CD4-positive, alpha-beta T cell treated with Interleukin-4 for 4 hours (primary cell): ENCODE measurements around the gene MRPL54.
"Not testable (repeated sequence)": the region's sequence is repeated elsewhere in the genome, so short reads cannot be mapped to it uniquely, and the experiment has no call there.

Source experiments
- DNase-seq: peaks from one replicate; pipeline ENCODE4 v3.0.0-alpha.2; 2020

Gene MRPL54

DNA sequence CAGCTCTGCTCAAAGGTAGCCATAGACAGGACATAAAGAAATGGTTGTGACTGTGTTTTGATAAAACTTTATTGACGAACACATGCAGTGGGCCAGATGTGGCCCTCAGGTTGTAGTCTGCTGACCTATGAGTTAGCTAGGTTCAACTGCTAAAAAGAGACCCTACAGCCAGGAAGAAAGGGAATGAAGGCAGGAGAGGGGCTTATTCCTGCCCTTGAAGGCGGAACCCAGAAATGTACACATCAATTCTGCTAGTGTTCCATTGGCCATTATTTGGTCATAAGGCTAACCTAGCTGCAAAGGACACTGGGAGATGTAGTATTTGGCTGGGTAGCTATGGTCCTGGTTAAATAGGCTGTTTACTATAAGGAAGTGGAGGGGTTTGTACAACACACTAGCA, 19.0 kb upstream of the MRPL54 start:
- DNase-seq: no peak

- DNase-seq: no peak
These were observed 17.0 kb upstream of the MRPL54 start for GRCh38 chr19:3745363-3746045.

DNA sequence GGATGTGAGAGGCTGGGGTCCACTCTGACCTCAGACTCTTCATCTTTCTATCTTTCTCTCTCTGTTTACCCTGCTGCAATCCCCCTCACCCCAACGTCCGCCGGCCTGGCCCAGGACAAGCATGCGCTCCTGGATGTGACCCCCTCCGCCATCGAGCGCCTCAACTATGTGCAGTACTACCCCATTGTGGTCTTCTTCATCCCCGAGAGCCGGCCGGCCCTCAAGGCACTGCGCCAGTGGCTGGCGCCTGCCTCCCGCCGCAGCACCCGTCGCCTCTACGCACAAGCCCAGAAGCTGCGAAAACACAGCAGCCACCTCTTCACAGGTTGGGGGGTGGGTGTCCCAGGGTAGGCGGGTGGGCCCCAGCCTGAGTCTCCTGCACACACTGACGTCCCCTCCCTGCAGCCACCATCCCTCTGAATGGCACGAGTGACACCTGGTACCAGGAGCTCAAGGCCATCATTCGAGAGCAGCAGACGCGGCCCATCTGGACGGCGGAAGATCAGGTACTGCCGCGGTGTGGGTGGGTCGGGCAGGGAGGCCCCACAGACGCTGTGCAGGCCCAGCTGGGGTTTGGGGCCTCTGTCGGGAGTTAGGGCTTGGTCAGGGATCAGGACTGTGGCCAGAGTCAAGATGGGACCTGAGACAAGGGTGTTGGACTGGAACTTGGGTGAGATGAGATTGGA, 16.0 kb upstream of the MRPL54 start:
- no peak for DNase-seq

- no peak for DNase-seq
These were observed 13.5 kb upstream of the MRPL54 start for GRCh38 chr19:3748965-3749364.

DNA sequence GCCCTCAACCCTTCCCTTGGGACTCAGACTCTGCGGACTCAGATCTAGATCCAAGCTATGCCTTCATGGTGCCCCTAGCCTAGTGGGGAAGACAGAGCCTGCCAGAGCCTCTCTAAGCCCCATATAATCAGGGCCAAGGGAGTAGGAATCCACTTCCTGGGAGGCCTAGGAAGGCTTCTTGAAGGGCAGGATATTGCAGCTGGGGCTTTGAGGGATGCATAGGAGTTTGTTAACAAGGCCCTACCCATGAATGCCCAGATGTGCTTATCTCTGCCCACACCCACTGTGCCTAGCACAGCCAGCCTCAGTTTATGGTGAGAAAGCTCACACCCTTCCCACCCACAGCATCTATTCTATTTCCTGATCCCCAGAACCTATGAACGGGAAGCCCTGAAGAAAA, 12.3 kb upstream of the MRPL54 start:
- no peak for DNase-seq

- no peak for DNase-seq
These were observed 11.2 kb upstream of the MRPL54 start for GRCh38 chr19:3751236-3751635.

GRCh38 chr19:3752492-3752891, 10.0 kb upstream of the MRPL54 start:
- no peak for DNase-seq

GRCh38 chr19:3753631-3754410, 8.7 kb upstream of the MRPL54 start:
- DNase-seq: no peak

DNA sequence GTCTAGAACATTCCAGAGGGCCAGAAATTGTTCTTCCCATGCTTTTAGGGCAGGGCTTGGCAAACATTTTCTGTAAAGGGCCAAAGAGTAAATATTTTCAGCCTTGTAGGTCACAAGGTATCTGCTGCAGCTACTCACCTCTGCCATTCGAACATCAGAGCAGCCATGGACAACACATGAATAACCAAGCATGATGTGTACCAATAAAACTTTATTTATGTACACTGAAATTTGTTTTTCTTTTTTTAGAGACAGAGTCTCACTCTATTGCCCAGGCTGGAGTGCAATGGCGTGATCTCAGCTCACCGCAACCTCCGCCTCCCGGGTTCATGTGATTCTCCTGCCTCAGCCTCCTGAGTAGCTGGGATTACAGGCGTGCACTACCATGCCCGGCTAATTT, 4.8 kb upstream of the MRPL54 start:
- DNase-seq: not testable (repeated sequence)

DNA sequence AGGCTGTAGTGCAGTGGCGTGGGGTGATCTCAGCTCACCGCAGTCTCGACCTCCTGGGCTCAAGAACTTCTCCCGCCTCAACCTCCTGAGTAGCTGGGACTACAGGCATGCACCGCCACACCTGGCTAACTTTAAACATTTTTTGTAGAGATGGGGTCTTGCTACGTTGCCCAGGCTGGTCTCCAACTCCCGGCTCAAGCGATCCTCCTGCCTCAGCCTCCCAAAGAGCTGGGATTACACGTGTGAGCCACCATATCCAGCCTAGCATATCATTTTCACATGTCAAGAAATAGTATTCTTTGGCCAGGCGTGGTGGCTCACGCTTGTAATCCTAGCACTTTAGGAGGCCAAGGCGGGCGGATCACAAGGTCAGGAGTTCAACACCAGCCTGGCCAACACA, 4.2 kb upstream of the MRPL54 start:
- DNase-seq: not testable (repeated sequence)

DNA sequence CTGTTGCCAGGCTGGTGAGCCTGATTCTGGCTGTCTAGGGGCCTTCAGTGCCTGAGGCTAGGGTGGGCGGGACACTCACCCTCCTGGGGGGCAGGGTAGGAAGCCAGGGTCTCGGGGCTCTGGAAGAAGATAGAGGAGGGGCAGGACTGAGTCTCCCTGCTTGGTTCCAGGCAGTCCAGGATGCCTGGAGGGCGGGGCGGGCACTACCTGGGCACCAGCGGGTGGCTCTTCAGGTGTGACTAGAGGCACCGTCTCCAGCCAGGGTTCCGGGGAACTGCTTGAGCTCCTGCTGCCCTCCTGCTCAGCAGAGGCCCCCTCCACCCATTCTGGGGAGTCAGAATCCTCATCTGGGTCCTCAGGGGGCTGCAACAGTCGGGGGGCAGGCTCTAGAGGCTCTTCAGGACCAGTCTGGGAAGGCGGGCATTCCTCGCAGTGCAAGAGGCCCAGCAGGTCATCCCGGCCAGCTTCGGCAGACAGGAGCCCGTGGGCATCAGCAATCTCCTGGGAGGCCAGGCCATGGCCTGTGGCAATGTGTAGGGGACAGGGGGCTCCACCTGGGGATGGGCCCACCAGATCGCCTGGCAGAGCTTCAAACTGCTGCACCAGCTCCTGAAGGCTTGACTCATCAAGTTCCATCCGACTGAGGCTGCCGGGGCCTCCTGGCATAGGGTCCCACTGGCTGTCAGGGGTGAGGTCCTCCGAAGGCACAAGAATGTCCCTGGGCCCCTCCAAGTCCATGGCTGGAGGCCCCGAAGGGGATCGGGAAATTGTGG, 2.8 kb upstream of the MRPL54 start:
- DNase-seq: no peak

GRCh38 chr19:3760871-3761361, 1.6 kb upstream of the MRPL54 start:
- peak; percentile 41 for DNase-seq

DNA sequence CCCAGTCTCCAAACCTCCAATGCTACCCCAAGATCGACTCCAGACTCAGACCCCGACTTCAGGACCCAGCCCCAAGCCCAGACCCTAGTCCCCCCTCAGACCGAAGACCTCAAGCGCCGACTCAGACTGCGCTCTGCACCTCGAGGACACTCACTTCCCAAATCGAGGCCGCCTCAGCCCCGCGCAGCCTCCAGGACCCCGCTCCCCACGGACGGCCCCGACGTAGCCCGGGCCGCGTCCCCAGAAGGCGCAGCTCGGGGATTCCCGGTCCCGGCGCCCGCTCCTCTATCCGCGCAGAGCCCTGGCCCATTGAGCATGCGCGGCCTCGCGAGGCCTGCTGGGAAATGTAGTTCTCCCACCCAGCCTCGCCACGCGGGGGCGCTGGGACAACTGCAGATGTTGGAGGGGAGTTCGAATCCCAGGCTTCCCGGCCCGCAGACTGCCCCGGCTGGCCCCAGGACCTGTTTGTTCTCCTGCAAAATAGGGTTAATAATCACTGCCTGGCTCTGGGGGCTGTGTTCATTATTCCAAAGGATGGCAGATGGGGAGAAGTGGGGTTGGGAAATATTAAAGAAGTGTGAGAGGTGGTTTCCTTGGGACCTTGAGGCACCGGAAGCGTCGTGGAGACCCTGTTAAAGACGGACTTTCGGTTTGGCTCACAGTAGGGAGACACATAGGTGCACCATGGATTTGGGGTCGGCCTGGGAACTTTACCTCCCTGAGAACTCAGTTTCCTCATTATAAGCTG, 926 bp upstream of the MRPL54 start, which contains the start of gene APBA3:
APBA3 (minus strand) TSS at position 311 of the 748 bp plus-strand sequence. CDS start 1,428 bp downstream, outside the sequence.
- DNase-seq: peak; percentile 91

DNA sequence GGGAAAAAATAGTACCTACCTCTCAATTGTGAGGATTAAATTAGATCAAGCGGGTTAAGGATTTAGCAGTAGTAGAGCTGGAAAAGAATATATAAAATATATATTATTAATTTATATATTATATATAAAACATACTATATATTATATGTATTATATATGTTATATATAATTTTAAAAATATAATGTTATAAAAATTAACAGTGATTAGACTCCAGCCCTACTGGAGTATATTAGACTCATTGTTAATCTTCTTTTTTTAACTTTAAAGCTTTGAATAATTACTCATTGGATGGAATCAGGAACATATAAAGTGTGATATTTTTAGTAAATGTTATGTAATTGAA, 380 bp upstream of the MRPL54 start:
- DNase-seq: no peak

- no peak for DNase-seq
These were observed 2.6 kb downstream of the MRPL54 start for GRCh38 chr19:3765121-3765520.

- DNase-seq: not testable (repeated sequence)
These were observed 3.3 kb downstream of the MRPL54 start for GRCh38 chr19:3765757-3766156.

DNA sequence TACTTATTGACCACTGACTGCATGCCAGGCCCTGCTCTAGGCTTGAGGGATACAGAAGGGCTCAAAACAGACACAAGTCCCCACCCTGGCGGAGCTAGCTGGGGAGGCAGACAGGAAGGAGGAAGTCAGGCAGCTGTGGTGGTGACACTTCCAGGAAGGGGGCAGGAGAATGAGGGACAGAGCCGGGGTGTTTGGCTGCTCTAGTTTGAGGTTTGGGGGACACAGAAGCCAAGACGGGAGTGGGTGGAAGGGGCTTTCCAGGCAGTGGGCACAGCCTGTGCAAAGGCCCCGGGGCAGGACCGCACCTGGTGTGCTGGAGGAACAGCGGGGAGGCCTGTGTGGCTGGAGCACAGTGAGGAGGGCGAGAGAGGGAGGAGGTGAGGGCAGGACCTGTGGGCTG, 4.0 kb downstream of the MRPL54 start:
- DNase-seq: no peak

DNA sequence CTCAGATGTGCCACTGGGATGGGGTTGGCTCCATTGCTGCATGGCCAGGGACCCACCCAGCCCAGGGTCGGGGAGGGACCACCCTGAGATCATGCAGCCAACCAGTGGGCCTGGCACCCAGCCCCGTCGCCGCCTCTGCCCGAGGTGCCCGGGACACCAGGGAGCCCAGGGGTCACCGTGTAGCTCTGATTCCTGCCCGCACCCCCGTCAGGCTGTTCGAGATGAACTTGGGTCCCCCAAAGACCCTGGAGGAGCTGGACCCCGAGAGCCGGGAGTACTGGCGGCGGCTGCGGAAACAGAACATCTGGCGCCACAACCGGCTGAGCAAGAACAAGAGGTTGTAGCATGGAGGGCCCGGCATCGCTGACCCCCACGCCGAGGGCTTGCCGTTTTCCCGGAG, 4.6 kb downstream of the MRPL54 start:
- DNase-seq: no peak

GRCh38 chr19:3768015-3768747, 5.7 kb downstream of the MRPL54 start:
- DNase-seq: no peak

GRCh38 chr19:3768748-3769099, 6.2 kb downstream of the MRPL54 start:
- no peak for DNase-seq

GRCh38 chr19:3769494-3769893, 7.0 kb downstream of the MRPL54 start:
- no peak for DNase-seq
